GM12878 (cell line): ENCODE measurements around the gene IL18R1. TPM values are rescaled to one million over a fixed set of nuclear protein-coding genes. Genes with fewer than 3 reads are reported as not detected.

Experiments used
- BCL11A ChIP-seq: IDR thresholded peaks from 2 replicates; pipeline ENCODE4 v1.6.1; 2011; ENCODE audit warnings: low read depth, low read length
- BMI1 ChIP-seq: fragments of 450-650 bp; IDR thresholded peaks from 2 replicates; pipeline ENCODE4 v1.6.1; 2016; ENCODE audit warnings: mild to moderate bottlenecking, moderate library complexity, borderline replicate concordance
- CBX3 ChIP-seq: fragments of 200-600 bp; sonication (generic); IDR thresholded peaks from 2 replicates; pipeline ENCODE4 v1.6.1; 2016; ENCODE audit warnings: low read depth, borderline replicate concordance
- E2F8 ChIP-seq: fragments of 450-650 bp; IDR thresholded peaks from 2 replicates; pipeline ENCODE4 v1.6.1; 2018; ENCODE audit warnings: mild to moderate bottlenecking, low read depth, moderate library complexity; ENCODE audit not compliant: partially characterized antibody
- NR2C1 ChIP-seq: fragments of 450-650 bp; IDR thresholded peaks from 2 replicates; pipeline ENCODE4 v1.6.1; 2017; ENCODE audit warnings: antibody characterized with exemption, mild to moderate bottlenecking, moderate library complexity
- ZBTB4 ChIP-seq: fragments of 450-650 bp; formaldehyde crosslinking; IDR thresholded peaks from 2 replicates; pipeline ENCODE4 v1.4.0; 2022; ENCODE audit warnings: mild to moderate bottlenecking, moderate library complexity
- polyA plus RNA-seq, 11 experiments: library from polyadenylated mRNA; depleted of rRNA in 4 of 11; unstranded in 6 of 11; stranded (reverse) in 5 of 11; fragments of >200 nt; fragmentation: Nextera tagmentation in 4 of 11; fragmentation: Illumina TruSeq in 1 of 11; extraction: Ambion mirVana in 4 of 11; extraction: Trizol in 1 of 11; gene quantifications; 1 replicate in 1 of 11; 2 replicates in 10 of 11; pipeline versions ENCODE4 v1.2.1 to v1.2.3, GENCODE V29; 2011 to 2016; ENCODE audit warnings: inconsistent platforms in 2 of 11, missing spikeins in 2 of 11, low read depth in 1 of 11
- total RNA-seq, 4 experiments: library from RNA; depleted of rRNA in 3 of 4; stranded (reverse); fragments of >200 nt in 3 of 4; fragmentation: Illumina TruSeq in 1 of 4; extraction: Trizol in 1 of 4; gene quantifications; 2 replicates each; pipeline versions ENCODE4 v1.2.1 to v1.2.3, GENCODE V29; 2013 to 2021
- TF ChIP-seq, protein P1 (sequence below): fragments of 450-650 bp; IDR thresholded peaks from 2 replicates; pipeline ENCODE4 v1.6.1; 2016; ENCODE audit warnings: mild to moderate bottlenecking, moderate library complexity, borderline replicate concordance
- TF ChIP-seq, protein P2 (sequence below): IDR thresholded peaks from 2 replicates; pipeline ENCODE4 v1.6.1; 2012; ENCODE audit warnings: mild to moderate bottlenecking, low read depth, low read length
- TF ChIP-seq, protein P3 (sequence below): fragments of 450-650 bp; IDR thresholded peaks from 2 replicates; pipeline ENCODE4 v1.6.1; 2017; ENCODE audit warnings: mild to moderate bottlenecking, moderate library complexity
- TF ChIP-seq, protein P4 (sequence below): IDR thresholded peaks from 2 replicates; pipeline ENCODE4 v1.6.1; 2011; ENCODE audit warnings: low read depth, mild to moderate bottlenecking, low read length, moderate library complexity, borderline replicate concordance; ENCODE audit errors: extremely low read depth

The IL18R1 gene
- total and polyA plus RNA-seq, 10 of the 15 experiments (the other 5 are each of a cell fraction or from before 2014, with no cell fraction given) = 3.5 to 15.5 (median 11.1) TPM

DNA sequence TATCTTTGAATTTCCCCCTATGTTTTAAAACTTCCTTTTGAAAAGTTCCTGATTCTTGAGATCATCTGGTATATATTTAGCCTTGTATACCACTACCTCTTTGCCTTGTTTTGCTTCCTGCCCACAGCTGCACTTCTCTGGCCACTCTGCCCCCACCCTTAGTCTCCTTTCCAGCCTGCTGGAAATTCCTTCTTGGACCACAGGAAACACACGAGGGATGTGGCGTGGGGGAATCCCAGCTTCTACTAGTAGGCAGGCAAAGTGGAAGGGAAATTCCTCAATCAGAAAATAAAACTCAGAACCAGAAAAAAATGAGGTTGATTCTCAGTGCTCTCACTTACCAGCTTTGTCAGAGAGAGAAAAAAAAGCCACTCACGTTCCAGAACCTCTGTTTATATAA is 80.7 kb downstream of the IL18R1 start (continued):
- no peak for TF ChIP-seq ZBTB4 (CRISPR knock-in tag)
- no peak for TF ChIP-seq E2F8
- no peak for TF ChIP-seq NR2C1
- no peak for TF ChIP-seq CBX3
- TF ChIP-seq, protein P1, sequence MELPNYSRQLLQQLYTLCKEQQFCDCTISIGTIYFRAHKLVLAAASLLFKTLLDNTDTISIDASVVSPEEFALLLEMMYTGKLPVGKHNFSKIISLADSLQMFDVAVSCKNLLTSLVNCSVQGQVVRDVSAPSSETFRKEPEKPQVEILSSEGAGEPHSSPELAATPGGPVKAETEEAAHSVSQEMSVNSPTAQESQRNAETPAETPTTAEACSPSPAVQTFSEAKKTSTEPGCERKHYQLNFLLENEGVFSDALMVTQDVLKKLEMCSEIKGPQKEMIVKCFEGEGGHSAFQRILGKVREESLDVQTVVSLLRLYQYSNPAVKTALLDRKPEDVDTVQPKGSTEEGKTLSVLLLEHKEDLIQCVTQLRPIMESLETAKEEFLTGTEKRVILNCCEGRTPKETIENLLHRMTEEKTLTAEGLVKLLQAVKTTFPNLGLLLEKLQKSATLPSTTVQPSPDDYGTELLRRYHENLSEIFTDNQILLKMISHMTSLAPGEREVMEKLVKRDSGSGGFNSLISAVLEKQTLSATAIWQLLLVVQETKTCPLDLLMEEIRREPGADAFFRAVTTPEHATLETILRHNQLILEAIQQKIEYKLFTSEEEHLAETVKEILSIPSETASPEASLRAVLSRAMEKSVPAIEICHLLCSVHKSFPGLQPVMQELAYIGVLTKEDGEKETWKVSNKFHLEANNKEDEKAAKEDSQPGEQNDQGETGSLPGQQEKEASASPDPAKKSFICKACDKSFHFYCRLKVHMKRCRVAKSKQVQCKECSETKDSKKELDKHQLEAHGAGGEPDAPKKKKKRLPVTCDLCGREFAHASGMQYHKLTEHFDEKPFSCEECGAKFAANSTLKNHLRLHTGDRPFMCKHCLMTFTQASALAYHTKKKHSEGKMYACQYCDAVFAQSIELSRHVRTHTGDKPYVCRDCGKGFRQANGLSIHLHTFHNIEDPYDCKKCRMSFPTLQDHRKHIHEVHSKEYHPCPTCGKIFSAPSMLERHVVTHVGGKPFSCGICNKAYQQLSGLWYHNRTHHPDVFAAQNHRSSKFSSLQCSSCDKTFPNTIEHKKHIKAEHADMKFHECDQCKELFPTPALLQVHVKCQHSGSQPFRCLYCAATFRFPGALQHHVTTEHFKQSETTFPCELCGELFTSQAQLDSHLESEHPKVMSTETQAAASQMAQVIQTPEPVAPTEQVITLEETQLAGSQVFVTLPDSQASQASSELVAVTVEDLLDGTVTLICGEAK = no peak
- TF ChIP-seq, protein P2, sequence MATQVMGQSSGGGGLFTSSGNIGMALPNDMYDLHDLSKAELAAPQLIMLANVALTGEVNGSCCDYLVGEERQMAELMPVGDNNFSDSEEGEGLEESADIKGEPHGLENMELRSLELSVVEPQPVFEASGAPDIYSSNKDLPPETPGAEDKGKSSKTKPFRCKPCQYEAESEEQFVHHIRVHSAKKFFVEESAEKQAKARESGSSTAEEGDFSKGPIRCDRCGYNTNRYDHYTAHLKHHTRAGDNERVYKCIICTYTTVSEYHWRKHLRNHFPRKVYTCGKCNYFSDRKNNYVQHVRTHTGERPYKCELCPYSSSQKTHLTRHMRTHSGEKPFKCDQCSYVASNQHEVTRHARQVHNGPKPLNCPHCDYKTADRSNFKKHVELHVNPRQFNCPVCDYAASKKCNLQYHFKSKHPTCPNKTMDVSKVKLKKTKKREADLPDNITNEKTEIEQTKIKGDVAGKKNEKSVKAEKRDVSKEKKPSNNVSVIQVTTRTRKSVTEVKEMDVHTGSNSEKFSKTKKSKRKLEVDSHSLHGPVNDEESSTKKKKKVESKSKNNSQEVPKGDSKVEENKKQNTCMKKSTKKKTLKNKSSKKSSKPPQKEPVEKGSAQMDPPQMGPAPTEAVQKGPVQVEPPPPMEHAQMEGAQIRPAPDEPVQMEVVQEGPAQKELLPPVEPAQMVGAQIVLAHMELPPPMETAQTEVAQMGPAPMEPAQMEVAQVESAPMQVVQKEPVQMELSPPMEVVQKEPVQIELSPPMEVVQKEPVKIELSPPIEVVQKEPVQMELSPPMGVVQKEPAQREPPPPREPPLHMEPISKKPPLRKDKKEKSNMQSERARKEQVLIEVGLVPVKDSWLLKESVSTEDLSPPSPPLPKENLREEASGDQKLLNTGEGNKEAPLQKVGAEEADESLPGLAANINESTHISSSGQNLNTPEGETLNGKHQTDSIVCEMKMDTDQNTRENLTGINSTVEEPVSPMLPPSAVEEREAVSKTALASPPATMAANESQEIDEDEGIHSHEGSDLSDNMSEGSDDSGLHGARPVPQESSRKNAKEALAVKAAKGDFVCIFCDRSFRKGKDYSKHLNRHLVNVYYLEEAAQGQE = no peak
- TF ChIP-seq BCL11A = 0 out of 2 replicates have a peak, but pooled peaks have one; percentile 37
- TF ChIP-seq, protein P3, sequence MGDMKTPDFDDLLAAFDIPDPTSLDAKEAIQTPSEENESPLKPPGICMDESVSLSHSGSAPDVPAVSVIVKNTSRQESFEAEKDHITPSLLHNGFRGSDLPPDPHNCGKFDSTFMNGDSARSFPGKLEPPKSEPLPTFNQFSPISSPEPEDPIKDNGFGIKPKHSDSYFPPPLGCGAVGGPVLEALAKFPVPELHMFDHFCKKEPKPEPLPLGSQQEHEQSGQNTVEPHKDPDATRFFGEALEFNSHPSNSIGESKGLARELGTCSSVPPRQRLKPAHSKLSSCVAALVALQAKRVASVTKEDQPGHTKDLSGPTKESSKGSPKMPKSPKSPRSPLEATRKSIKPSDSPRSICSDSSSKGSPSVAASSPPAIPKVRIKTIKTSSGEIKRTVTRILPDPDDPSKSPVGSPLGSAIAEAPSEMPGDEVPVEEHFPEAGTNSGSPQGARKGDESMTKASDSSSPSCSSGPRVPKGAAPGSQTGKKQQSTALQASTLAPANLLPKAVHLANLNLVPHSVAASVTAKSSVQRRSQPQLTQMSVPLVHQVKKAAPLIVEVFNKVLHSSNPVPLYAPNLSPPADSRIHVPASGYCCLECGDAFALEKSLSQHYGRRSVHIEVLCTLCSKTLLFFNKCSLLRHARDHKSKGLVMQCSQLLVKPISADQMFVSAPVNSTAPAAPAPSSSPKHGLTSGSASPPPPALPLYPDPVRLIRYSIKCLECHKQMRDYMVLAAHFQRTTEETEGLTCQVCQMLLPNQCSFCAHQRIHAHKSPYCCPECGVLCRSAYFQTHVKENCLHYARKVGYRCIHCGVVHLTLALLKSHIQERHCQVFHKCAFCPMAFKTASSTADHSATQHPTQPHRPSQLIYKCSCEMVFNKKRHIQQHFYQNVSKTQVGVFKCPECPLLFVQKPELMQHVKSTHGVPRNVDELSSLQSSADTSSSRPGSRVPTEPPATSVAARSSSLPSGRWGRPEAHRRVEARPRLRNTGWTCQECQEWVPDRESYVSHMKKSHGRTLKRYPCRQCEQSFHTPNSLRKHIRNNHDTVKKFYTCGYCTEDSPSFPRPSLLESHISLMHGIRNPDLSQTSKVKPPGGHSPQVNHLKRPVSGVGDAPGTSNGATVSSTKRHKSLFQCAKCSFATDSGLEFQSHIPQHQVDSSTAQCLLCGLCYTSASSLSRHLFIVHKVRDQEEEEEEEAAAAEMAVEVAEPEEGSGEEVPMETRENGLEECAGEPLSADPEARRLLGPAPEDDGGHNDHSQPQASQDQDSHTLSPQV = no peak
- TF ChIP-seq, protein P4, sequence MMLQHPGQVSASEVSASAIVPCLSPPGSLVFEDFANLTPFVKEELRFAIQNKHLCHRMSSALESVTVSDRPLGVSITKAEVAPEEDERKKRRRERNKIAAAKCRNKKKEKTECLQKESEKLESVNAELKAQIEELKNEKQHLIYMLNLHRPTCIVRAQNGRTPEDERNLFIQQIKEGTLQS = no peak
- no peak for TF ChIP-seq BMI1
